Natural killer cell (primary cell): ENCODE data around the gene KIAA0753. TPM values are rescaled to one million over a fixed set of nuclear protein-coding genes. Genes with fewer than 3 reads are reported as not detected.

Source experiments
- ATAC-seq, 3 donors: fragments of 150-1000 bp in 2 of 3; fragments of 200-7000 bp in 1 of 3; cut with Tn5 transposase; 1 replicate in 1 of 3; 2 replicates in 2 of 3; pipeline ENCODE4 v1.10.0; 2021; ENCODE audit warnings: mild to moderate bottlenecking in 2 of 3, moderate library complexity in 2 of 3
- DNase-seq, 2 donors: peaks; one replicate each; pipeline versions ENCODE4 v3.0.0 to v3.0.0-alpha.2; 2013 to 2021; ENCODE audit warnings: mixed read lengths in 1 of 2
- H3K27ac ChIP-seq: one replicate; pipeline ENCODE4 v1.5.1; 2013; ENCODE audit warnings: mild to moderate bottlenecking, low read length
- H3K27me3 ChIP-seq: one replicate; pipeline ENCODE4 v1.6.1; 2013; ENCODE audit warnings: low read length; ENCODE audit not compliant: control insufficient read depth, insufficient read depth
- H3K36me3 ChIP-seq: one replicate; pipeline ENCODE4 v1.6.1; 2013; ENCODE audit warnings: low read length; ENCODE audit not compliant: control insufficient read depth, insufficient read depth
- H3K4me1 ChIP-seq: one replicate; pipeline ENCODE4 v1.6.1; 2013; ENCODE audit warnings: low read length; ENCODE audit not compliant: control insufficient read depth, insufficient read depth
- H3K4me3 ChIP-seq: one replicate; pipeline ENCODE4 v1.5.1; 2013; ENCODE audit warnings: low read length
- H3K9me3 ChIP-seq: one replicate; pipeline ENCODE4 v1.6.1; 2013; ENCODE audit warnings: low read length; ENCODE audit not compliant: control insufficient read depth, insufficient read depth
- H3K27ac Mint-ChIP-seq, 2 donors: one replicate each; pipeline ENCODE4 v1.8.0; 2022; ENCODE audit warnings: mild to moderate bottlenecking in 2 of 2, mixed read lengths in 2 of 2, moderate library complexity in 1 of 2
- H3K27me3 Mint-ChIP-seq, 2 donors: one replicate each; pipeline ENCODE4 v1.8.0; 2022; ENCODE audit warnings: low read depth in 2 of 2, mixed read lengths in 2 of 2
- H3K36me3 Mint-ChIP-seq: one replicate; pipeline ENCODE4 v1.8.0; 2022; ENCODE audit warnings: mixed read lengths
- H3K4me1 Mint-ChIP-seq, 2 donors: one replicate each; pipeline ENCODE4 v1.8.0; 2022; ENCODE audit warnings: mixed read lengths in 2 of 2
- H3K4me3 Mint-ChIP-seq: one replicate; pipeline ENCODE4 v1.8.0; 2022; ENCODE audit warnings: mild to moderate bottlenecking, moderate library complexity, mixed read lengths
- H3K9me3 Mint-ChIP-seq, 2 donors: one replicate each; pipeline ENCODE4 v1.8.0; 2022; ENCODE audit warnings: mixed read lengths in 2 of 2
- WGBS: methylation state at CpG from one replicate; pipeline ENCODE4 v1.1.7; 2013; ENCODE audit warnings: missing lambda C conversion rate; ENCODE audit not compliant: insufficient coverage; 5-methylcytosine and 5-hydroxymethylcytosine counted together
- intact Hi-C: fragments of 100-400 bp; cut with micrococcal nuclease; formaldehyde crosslinking; loops from one replicate; pipeline ENCODE4 v1.14.2; 2022
- total RNA-seq, 4 donors: library from RNA; stranded (reverse); fragments of 120-200 nt in 1 of 4; gene quantifications; one replicate each; pipeline versions ENCODE4 v1.2.3 to v1.2.4, GENCODE V29; 2013 to 2022
- TF ChIP-seq, protein P1 (sequence below): fragments of 200-600 bp; IDR thresholded peaks from one replicate; pipeline ENCODE4 v1.8.0; 2022; ENCODE audit warnings: antibody characterized with exemption

KIAA0753 gene
- total RNA-seq, 3 donors from 2014 or later (not counting 1 experiment from before 2014, with no cell fraction given) = 13.4 to 17.2 (median 15.4) TPM

DNA sequence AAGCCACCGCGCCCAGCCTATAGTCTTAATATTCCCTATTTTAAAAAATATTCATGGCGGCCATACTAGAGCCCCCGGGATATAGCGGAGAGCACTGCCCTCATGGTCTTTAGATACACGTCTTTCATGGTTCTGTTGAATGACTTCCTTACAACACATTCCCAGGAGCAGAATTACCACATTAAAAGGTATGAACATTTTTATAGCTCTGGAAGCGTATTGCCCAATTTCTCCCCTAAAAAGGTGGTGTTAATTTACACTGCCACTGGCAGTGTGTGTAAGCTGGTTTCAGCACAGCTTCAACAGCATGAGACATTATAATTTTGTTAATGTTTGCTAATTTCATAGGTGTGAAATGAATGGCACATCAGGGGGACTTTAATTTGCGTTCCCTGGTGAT is 30.1 kb upstream of the KIAA0753 start:
- TF ChIP-seq, protein P1, sequence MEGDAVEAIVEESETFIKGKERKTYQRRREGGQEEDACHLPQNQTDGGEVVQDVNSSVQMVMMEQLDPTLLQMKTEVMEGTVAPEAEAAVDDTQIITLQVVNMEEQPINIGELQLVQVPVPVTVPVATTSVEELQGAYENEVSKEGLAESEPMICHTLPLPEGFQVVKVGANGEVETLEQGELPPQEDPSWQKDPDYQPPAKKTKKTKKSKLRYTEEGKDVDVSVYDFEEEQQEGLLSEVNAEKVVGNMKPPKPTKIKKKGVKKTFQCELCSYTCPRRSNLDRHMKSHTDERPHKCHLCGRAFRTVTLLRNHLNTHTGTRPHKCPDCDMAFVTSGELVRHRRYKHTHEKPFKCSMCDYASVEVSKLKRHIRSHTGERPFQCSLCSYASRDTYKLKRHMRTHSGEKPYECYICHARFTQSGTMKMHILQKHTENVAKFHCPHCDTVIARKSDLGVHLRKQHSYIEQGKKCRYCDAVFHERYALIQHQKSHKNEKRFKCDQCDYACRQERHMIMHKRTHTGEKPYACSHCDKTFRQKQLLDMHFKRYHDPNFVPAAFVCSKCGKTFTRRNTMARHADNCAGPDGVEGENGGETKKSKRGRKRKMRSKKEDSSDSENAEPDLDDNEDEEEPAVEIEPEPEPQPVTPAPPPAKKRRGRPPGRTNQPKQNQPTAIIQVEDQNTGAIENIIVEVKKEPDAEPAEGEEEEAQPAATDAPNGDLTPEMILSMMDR = no peak
- WGBS = 91% methylated on average over 8 of the region's 8 CpGs

DNA sequence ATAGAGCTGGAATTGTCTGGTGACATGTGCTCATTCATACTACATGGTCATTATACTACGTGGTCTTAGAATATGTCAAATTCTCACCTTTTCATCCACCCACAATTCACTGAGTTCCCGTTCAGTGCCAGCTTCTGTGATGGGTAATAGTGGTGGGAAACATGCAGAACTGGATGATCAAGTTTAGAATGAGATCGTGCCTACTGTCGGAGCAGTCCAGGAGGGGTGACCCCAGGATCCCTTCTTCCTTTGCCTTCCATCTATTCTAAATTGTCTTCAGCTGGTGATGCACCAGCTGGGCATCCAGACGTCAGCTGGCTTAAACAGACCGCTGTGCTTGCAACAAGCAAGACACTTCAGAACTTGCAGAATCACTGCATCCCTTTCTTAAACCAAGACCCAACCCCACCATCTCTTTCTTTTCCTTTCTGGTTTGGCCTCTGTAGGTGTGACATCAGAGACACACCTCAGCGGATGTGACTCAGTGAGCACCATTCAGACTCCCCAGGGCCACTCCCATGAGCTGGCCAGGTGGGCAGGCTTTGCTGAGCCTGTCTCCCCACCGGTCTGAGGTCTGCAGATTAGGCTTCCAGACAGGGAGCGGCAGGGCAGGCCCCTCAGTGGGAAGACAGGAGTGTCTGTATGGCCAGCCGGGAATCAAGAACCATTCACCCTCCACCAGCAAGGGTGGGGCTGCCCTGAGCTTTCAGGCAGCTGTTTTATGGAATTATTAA is 29.1 kb upstream of the KIAA0753 start:
- H3K27ac ChIP-seq = no peak overlapping the region
- H3K27me3 Mint-ChIP-seq = peaks cover 19 to 21% of the 10 kb centered on the region in 2 donors
- no peak overlapping the region for H3K27ac Mint-ChIP-seq
- no peaks in the 10 kb centered on the region for H3K9me3 ChIP-seq
- no peaks in the 10 kb centered on the region for H3K36me3 Mint-ChIP-seq
- H3K4me3 Mint-ChIP-seq = no peak overlapping the region
- intact Hi-C loops = no loop called here
- H3K4me3 ChIP-seq = no peak overlapping the region
- H3K4me1 Mint-ChIP-seq = no peaks in the 10 kb centered on the region
- no peaks in the 10 kb centered on the region for H3K9me3 Mint-ChIP-seq
- WGBS = 92% methylated on average over 7 of the region's 10 CpGs
- DNase-seq (no peak), ATAC-seq (no peak)
- no peaks in the 10 kb centered on the region for H3K36me3 ChIP-seq
- H3K27me3 ChIP-seq = no peaks in the 10 kb centered on the region
- peaks cover 3% of the 10 kb centered on the region for H3K4me1 ChIP-seq
- TF ChIP-seq, protein P1 = no peak

More for the DNA sequence above, 30.1 kb upstream of the KIAA0753 start:
- Histone ChIP-seq H3K4me3 (no peak overlapping the region), H3K27ac (no peak overlapping the region), H3K27me3 (no peaks in the 10 kb centered on the region), H3K36me3 (no peaks in the 10 kb centered on the region), H3K4me1 (peaks cover 3% of the 10 kb centered on the region), H3K9me3 (no peaks in the 10 kb centered on the region)
- Mint-ChIP-seq H3K27me3 (peaks cover 17 to 22% of the 10 kb centered on the region in 2 donors), H3K9me3 (no peaks in the 10 kb centered on the region), H3K4me3 (no peak overlapping the region), H3K27ac (no peak overlapping the region), H3K36me3 (no peaks in the 10 kb centered on the region), H3K4me1 (no peaks in the 10 kb centered on the region)
- no peak for DNase-seq
- ATAC-seq = no peak
- intact Hi-C loops = no loop called here

DNA sequence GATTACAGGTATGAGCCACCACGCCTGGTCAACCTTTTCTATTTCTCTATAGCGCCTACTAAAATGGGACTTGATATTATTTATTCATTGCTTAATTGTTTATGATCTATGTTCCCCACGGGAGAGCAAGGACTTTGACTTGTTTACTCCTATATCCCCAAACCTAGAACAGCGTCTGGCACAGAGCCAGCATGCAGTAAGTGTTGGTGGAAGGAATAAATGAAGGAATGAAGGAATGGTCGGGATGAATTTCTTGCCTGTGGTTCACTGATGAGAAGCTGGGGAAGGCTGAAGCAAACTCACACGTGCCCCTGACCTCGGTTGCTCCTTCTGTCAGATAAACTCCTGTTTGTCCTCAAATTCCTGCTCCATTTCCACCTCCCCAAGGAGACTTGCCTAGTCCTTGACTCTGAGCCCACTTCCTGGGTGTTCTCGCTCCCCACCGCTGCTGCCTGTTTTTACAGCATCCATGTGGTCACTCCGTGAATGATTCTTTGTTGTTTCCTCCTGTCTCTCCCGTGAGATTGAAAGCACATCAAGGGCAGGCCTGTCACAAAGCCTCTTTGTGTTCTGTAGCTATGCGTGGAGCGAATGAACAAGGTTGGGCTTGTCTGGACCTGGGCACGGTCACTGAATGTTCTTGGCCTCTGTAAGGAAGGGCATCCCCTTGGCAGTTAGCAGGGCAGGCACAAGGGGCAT is 28.4 kb upstream of the KIAA0753 start:
- no peak for ATAC-seq
- Histone ChIP-seq H3K4me3 (no peak overlapping the region), H3K4me1 (peaks cover 3% of the 10 kb centered on the region), H3K27me3 (no peaks in the 10 kb centered on the region), H3K9me3 (no peaks in the 10 kb centered on the region), H3K27ac (no peak overlapping the region), H3K36me3 (no peaks in the 10 kb centered on the region)
- peaks cover 19 to 21% of the 10 kb centered on the region in 2 donors for H3K27me3 Mint-ChIP-seq
- 93% methylated on average over 11 of the region's 14 CpGs for WGBS
- no peak overlapping the region for H3K4me3 Mint-ChIP-seq
- intact Hi-C loops = no loop called here
- H3K36me3 Mint-ChIP-seq = no peaks in the 10 kb centered on the region
- H3K27ac Mint-ChIP-seq = no peak overlapping the region
- TF ChIP-seq, protein P1 = no peak
- no peaks in the 10 kb centered on the region for H3K4me1 Mint-ChIP-seq
- H3K9me3 Mint-ChIP-seq = no peaks in the 10 kb centered on the region
- no peak for DNase-seq
